GM19193 (cell line): ENCODE data around the gene CCSER2.

Experiments used
- POLR2A ChIP-seq: IDR thresholded peaks from 4 replicates; pipeline ENCODE4 v1.6.1; 2011; ENCODE audit not compliant: insufficient read depth, insufficient read length; ENCODE audit errors: extremely low read depth

The CCSER2 gene

DNA sequence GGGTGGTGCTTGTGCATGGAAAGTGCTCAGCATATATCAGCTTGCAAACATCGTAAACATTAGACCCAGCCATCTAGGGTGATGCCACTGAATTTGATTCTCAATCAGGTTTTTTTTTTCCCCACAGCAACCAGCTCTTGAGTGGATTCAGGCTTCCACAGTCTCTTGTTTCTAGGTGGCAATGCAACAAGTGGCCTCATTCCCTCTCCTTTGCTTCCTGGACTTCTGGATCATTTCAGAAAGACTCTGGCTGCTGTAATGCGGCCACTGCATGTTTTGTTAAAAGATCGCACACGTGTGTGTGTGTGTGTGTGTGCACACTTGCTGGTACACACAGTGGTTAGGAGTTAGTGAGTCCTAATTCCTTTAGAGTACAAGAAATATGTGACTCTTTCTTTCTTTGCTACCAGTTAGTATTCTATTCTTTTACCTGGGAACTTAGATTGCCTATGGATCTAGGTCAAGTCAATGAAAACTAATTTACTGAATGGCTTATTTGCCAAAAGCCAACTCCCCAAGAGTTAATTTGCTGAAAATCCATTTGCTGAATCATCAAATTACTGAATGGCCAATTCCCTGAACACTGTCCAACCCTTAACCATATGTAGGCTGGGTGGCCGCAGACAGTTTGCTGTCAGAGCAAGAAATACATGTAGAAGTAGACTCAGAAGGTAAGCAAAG lies 222.5 kb downstream of the CCSER2 start:
- no peak for TF ChIP-seq POLR2A

DNA sequence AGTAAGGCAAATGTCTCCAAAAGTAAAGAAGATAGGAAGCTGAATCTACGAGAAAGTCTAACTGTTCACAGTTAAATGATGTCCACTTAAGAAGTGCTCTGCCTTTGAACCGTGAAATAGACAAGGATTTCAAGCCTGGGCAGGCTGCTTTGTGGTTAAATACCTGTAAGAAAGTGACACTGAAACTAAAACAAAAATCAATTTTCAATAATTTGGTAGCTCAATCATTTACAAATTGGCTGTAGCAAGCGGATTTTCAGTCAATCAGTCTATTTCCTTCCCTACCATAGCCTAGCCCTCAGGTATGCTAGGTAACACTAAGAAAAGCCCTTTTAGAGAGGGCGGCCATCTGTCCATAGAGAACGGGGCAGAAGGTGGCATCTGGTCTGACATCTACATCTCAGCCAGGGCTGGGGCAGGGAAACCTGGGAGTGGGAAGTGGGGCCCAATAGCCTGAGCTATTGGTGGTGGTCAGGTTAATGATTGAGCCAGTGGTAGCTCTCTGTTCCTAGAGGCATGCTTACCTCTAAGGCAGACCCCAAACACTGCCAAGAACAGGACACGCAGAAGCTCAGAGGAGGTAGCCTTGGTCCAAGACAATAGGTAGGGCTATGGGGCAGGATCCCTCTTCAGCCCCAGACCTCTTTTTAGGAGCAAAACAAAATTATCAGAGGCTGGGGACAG lies 223.2 kb downstream of the CCSER2 start:
- no peak for TF ChIP-seq POLR2A

DNA sequence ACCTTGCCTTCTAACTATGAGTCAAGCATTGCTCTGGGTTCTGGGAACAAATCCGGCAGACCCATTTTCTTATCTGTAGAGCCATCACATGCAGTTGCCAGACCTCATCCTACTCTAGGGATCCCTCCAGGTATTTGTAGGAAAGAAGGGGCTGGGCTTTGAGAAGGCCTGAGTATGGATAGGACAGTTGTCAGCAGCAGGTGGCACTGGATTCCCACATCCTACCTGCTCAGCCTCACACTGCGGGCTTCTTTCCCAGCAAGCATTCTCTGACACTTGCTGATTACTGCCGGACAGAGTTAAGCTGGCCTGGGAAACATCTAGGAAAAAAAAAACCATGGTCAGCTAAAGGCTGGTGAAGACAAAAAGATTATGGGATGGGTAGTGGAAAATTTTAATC lies 224.1 kb downstream of the CCSER2 start:
- no peak for TF ChIP-seq POLR2A

DNA sequence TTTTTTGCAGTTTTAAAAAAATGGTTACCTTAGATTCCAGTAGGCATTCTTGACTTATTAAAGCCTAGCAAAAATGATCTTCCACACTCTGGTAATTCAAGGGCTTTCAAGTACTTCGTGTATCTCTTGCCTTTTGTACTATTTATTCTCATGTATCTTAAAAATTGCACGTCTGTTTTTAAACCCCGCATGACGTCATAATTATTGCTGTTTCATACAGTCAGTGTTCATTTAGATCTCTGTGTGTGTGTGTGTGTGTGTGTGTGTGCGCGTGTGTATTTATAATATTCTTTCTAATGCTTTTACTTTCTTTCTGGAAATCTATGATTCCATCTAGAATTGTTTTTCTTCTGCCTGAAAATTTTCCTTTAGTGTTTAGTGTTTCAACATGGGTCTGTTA lies 234.2 kb downstream of the CCSER2 start:
- TF ChIP-seq POLR2A = no peak

DNA sequence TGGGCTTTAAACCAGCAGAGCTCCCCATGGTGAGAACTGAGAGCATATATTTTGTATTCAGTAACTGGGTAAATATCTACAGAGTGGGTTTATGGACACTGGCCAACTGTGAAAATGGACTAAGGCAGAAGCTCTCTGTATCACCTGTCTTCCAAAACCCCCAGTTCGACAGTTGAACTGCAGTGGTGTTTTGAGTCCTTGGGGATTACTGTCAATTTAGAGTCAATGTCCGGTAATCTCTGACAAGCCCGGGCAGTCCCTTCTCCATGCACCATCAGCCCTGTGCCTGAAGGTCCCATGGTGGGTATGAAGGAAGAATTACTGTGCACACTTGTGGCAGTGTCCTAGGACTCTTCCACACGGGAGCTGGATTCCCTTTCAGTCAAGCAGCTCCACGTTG lies 235.0 kb downstream of the CCSER2 start:
- TF ChIP-seq POLR2A = no peak

DNA sequence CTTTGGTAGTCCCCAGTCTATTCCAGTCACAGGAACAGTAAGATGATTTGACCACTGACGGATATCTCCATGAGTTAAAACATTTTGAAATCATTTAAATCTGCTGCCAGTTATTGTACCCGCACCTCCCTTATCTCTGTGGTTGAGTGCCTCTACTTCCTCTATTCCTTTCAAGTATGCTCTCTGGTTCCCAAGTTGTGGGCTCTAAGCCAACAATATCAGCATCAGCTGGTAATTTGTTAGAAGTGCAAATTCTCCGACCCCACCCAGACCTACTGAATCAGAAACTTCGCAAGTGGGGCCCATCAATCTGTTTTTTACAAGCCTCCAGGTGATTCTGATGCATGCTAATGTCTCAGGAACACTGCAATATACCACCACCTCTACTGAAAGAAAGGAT lies 235.5 kb downstream of the CCSER2 start:
- TF ChIP-seq POLR2A = no peak

DNA sequence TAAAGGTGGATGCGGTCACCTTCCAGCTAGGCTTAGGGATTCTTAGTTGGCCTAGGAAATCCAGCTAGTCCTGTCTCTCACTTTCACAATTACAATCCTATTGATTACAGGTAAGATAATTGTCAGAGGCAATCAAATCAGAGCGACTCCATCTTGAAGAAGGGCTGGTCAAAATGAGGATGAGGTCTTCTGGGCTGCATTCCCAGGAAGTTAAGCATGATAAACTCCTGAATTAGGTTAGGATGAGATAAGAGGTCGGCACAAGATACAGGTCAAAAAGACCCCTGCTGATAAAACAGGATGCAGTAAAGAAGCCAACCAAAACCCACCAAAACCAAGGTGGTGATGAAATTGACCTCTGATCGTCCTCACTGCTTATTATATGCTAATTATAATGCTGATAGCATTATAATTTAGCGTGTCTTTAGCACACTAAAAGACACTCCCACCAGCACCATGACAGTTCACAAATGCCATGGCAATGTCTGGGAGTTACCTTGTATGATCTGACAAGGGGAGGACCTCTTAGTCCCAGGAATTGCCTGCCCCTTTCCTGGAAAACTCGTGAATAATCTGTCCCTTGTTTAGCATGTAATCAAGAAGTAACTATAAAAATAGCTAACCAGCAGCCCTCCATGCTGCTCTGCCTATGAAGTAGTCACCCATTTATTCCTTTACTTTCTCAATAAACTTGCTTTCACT lies 237.6 kb downstream of the CCSER2 start:
- TF ChIP-seq POLR2A = no peak

DNA sequence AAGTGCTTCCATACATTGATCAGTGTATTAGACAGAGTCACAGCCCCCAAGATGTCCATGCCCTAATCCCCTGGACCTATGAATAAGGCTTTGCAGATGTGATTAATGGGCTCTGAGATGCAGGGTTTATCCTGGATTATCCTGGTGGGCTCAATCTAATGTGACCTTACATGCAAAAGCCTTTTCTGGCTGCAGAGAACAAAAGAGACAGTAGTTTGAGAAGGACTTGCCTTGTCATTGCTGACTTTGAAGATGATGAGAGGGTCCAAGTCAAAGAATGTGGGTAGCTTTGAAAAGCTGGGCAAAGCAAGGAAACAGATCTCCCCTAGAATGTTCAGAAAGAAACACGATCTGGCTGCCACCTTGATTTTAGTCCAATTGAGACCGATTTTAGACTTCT lies 238.7 kb downstream of the CCSER2 start:
- no peak for TF ChIP-seq POLR2A
